SK-N-SH (cell line): ENCODE measurements around the gene OLFM2. TPM values are rescaled to one million over a fixed set of nuclear protein-coding genes. Genes with fewer than 3 reads are reported as not detected.

Experiments used
- CTCF ChIA-PET: fragments of 300-600, 350-600 bp; formaldehyde crosslinking; extraction: SDS; loops from one replicate; lab custom pipeline; 2021; lab: Yijun Ruan, JAX
- POLR2A ChIA-PET: fragments of 350-600 bp; sonication (Branson Sonifier 250); formaldehyde crosslinking; extraction: SDS; loops from one replicate; lab custom pipeline; 2020; ENCODE audit warnings: antibody characterized with exemption, inconsistent platforms; lab: Yijun Ruan, JAX
- DNase-seq: peaks from one replicate; pipeline ENCODE4 v3.0.0; 2012
- H2AFZ ChIP-seq: fragments of 200-600 bp; sonication (generic); 2 replicates; pipeline ENCODE4 v1.8.1; 2016; ENCODE audit warnings: antibody characterized with exemption, mild to moderate bottlenecking, low read depth
- H3F3A ChIP-seq: fragments of 200-600 bp; sonication (generic); replicated peaks from 2 replicates; pipeline ENCODE3; 2016; ENCODE audit warnings: antibody characterized with exemption, mild to moderate bottlenecking; ENCODE audit not compliant: insufficient read depth
- H3K27ac ChIP-seq, 2 experiments: fragments of 200-500 bp in 1 of 2; fragments of 200-600 bp in 1 of 2; sonication (Bioruptor generic) in 1 of 2; sonication (generic), shearing (Covaris generic) in 1 of 2; 2 replicates each; pipeline versions ENCODE4 v1.5.1 to v1.6.1; 2014 to 2016; ENCODE audit warnings: low read depth in 2 of 2, inconsistent platforms in 1 of 2, low read length in 1 of 2, mild to moderate bottlenecking in 1 of 2, mixed read lengths in 1 of 2
- H3K27me3 ChIP-seq: fragments of 200-600 bp; sonication (generic), shearing (Covaris generic); 2 replicates; pipeline ENCODE4 v1.6.1; 2016; ENCODE audit warnings: mixed run types; ENCODE audit not compliant: insufficient read depth
- H3K36me3 ChIP-seq, 2 experiments: fragments of 200-500 bp in 1 of 2; fragments of 200-600 bp in 1 of 2; sonication (Bioruptor generic) in 1 of 2; sonication (generic) in 1 of 2; replicated peaks in 1 of 2; 2 replicates each; pipeline versions ENCODE3 to v1.5.1; 2014 to 2016; ENCODE audit warnings: low read length in 1 of 2, mild to moderate bottlenecking in 1 of 2; ENCODE audit not compliant: insufficient read depth in 2 of 2, control insufficient read depth in 1 of 2
- H3K4me1 ChIP-seq, 2 experiments: fragments of 200-500 bp in 1 of 2; fragments of 200-600 bp in 1 of 2; sonication (Bioruptor generic) in 1 of 2; sonication (generic), shearing (Covaris generic) in 1 of 2; 2 replicates each; pipeline versions ENCODE4 v1.5.1 to v1.6.1; 2014 to 2016; ENCODE audit warnings: low read depth in 1 of 2, low read length in 1 of 2, mixed run types in 1 of 2; ENCODE audit not compliant: insufficient read depth in 2 of 2, control insufficient read depth in 1 of 2
- H3K4me2 ChIP-seq: fragments of 200-600 bp; sonication (generic), shearing (Covaris generic); 2 replicates; pipeline ENCODE4 v1.6.1; 2017; ENCODE audit warnings: mixed run types
- H3K4me3 ChIP-seq, 2 experiments: fragments of 200-500 bp in 1 of 2; fragments of 200-600 bp in 1 of 2; sonication (Bioruptor generic) in 1 of 2; sonication (generic), shearing (Covaris generic) in 1 of 2; 2 replicates each; pipeline versions ENCODE4 v1.5.1 to v1.8.1; 2014 to 2016; ENCODE audit warnings: low read depth in 2 of 2, inconsistent platforms in 1 of 2, low read length in 1 of 2, mild to moderate bottlenecking in 1 of 2, mixed read lengths in 1 of 2, moderate library complexity in 1 of 2
- H3K79me2 ChIP-seq: fragments of 200-600 bp; sonication (generic); 2 replicates; pipeline ENCODE4 v1.8.1; 2017; ENCODE audit warnings: mild to moderate bottlenecking; ENCODE audit not compliant: insufficient read depth
- H3K9ac ChIP-seq: fragments of 200-600 bp; sonication (generic); 2 replicates; pipeline ENCODE4 v1.6.1; 2017; ENCODE audit warnings: mixed run types
- H3K9me2 ChIP-seq: fragments of 200-600 bp; sonication (generic); 2 replicates; pipeline ENCODE4 v1.6.1; 2017; ENCODE audit warnings: mixed run types
- H3K9me3 ChIP-seq: fragments of 200-600 bp; sonication (generic); 2 replicates; pipeline ENCODE4 v1.6.1; 2017; ENCODE audit warnings: mixed run types, mild to moderate bottlenecking, moderate library complexity
- H4K20me1 ChIP-seq: fragments of 200-600 bp; sonication (generic); 2 replicates; pipeline ENCODE4 v1.6.1; 2017; ENCODE audit warnings: mild to moderate bottlenecking, mixed run types; ENCODE audit not compliant: insufficient read depth
- ELF1 ChIP-seq: IDR thresholded peaks from 2 replicates; pipeline ENCODE4 v1.4.0; 2012
- EP300 ChIP-seq, 2 experiments: IDR thresholded peaks; 2 replicates each; pipeline versions ENCODE4 v1.4.0 to v1.6.1; 2012; ENCODE audit warnings: borderline replicate concordance in 1 of 2, low read depth in 1 of 2, low read length in 1 of 2
- EZH2phosphoT487 ChIP-seq: fragments of 200-600 bp; sonication (generic); IDR thresholded peaks from 2 replicates; pipeline ENCODE4 v1.6.1; 2017; ENCODE audit warnings: low read depth, mixed run types, mild to moderate bottlenecking, antibody characterized with exemption, moderate library complexity, borderline replicate concordance
- MAX ChIP-seq: IDR thresholded peaks from 2 replicates; pipeline ENCODE4 v1.4.0; 2012; ENCODE audit warnings: low read depth
- MEF2A ChIP-seq: IDR thresholded peaks from 2 replicates; pipeline ENCODE4 v1.4.0; 2012; ENCODE audit warnings: low read depth, borderline replicate concordance
- PBX3 ChIP-seq: IDR thresholded peaks from 2 replicates; pipeline ENCODE4; 2012
- REST ChIP-seq: IDR thresholded peaks from 2 replicates; pipeline ENCODE4 v1.6.1; 2012; ENCODE audit warnings: mild to moderate bottlenecking, low read depth, low read length, moderate library complexity
- RFX5 ChIP-seq: IDR thresholded peaks from 2 replicates; pipeline ENCODE4 v1.6.1; 2012; ENCODE audit warnings: mild to moderate bottlenecking, improper control_type of control experiment, low read length
- SMC3 ChIP-seq: IDR thresholded peaks from 2 replicates; pipeline ENCODE4 v1.6.1; 2012; ENCODE audit warnings: low read depth, low read length, improper control_type of control experiment
- TCF12 ChIP-seq: IDR thresholded peaks from 2 replicates; pipeline ENCODE4 v1.4.0; 2012
- ZBTB33 ChIP-seq: IDR thresholded peaks from 2 replicates; pipeline ENCODE4 v1.4.0; 2012; ENCODE audit warnings: low read depth, borderline replicate concordance
- WGBS: methylation state at CpG from one replicate; pipeline ENCODE4 v1.1.6; 2017; ENCODE audit warnings: low lambda C conversion rate; 5-methylcytosine and 5-hydroxymethylcytosine counted together
- polyA plus RNA-seq, 3 experiments: library from polyadenylated mRNA; depleted of rRNA; stranded (reverse); fragments of >200 nt; gene quantifications; 2 replicates each; pipeline ENCODE4 v1.2.3, GENCODE V29; 2012

The OLFM2 gene
- polyA plus RNA-seq, 1 of the 3 experiments (the other 2 are of a cell fraction), result 10.7 TPM

- no peaks in the 10 kb centered on the region for H4K20me1 ChIP-seq
- H3K4me2 ChIP-seq, result no peak overlapping the region; the same call in 1 of the 2 replicates
- ChIA-PET POLR2A (no interaction called here), CTCF (interaction anchor here (1.6 to 7.7 kb wide), 3 partner anchors 19 to 92 kb away, joined by 4 to 142 read pairs (median 5); no protein-coding TSS in a partner anchor)
- H2AFZ ChIP-seq, result no peak overlapping the region
- H3F3A ChIP-seq, result peaks cover 7% of the 10 kb centered on the region
- WGBS, result 22% methylated on average over 19 of the region's 20 CpGs
- H3K79me2 ChIP-seq, result no peaks in the 10 kb centered on the region
- H3K9me3 ChIP-seq, result no peaks in the 10 kb centered on the region
- H3K36me3 ChIP-seq, result no peaks in the 10 kb centered on the region
- H3K9me2 ChIP-seq, result no peaks in the 10 kb centered on the region
- H3K27ac ChIP-seq, result no peak overlapping the region
- TF ChIP-seq EZH2phosphoT487 (no peak), ELF1 (no peak), MEF2A (no peak), SMC3 (no peak)
- H3K4me3 ChIP-seq, result peak overlapping the region in 1 of 2 experiments; percentile 48; a peak in 1 of 4 replicates
- peak; percentile 35 for DNase-seq
- peaks cover 23% of the 10 kb centered on the region; the same call in 1 of the 2 replicates for H3K27me3 ChIP-seq
- H3K4me1 ChIP-seq, result peaks cover 5 to 17% of the 10 kb centered on the region in 2 experiments; a peak in 3 of 4 replicates
- no peak overlapping the region for H3K9ac ChIP-seq
Observed at GRCh38 chr19:9937001-9937411, 691 bp upstream of the OLFM2 start.

- Histone ChIP-seq H2AFZ (no peak overlapping the region), H3K27ac (no peak overlapping the region; a peak in 1 of 4 replicates), H3F3A (no peaks in the 10 kb centered on the region), H3K4me2 (peak overlapping the region; percentile 73; the same call in 1 of the 2 replicates), H3K4me3 (peak overlapping the region; percentile 35 to 48; a peak in 3 of 4 replicates), H3K79me2 (no peaks in the 10 kb centered on the region), H3K4me1 (peaks cover 5 to 17% of the 10 kb centered on the region in 2 experiments; a peak in 3 of 4 replicates), H3K9ac (no peak overlapping the region), H3K9me3 (no peaks in the 10 kb centered on the region), H3K36me3 (no peaks in the 10 kb centered on the region), H3K27me3 (peaks cover 23% of the 10 kb centered on the region; the same call in 1 of the 2 replicates), H4K20me1 (no peaks in the 10 kb centered on the region), H3K9me2 (no peaks in the 10 kb centered on the region)
- no peak for TF ChIP-seq MAX
- TF ChIP-seq PBX3, result no peak
- TF ChIP-seq RFX5, result no peak
- TF ChIP-seq EP300 (IDR thresholded peaks at IDR 0.05; ENCODE audit: borderline replicate concordance in 1 of 2, low read depth in 1 of 2, low read length in 1 of 2), result no peak
- no peak for TF ChIP-seq ZBTB33
- TF ChIP-seq TCF12, result no peak
- no peak for TF ChIP-seq REST
- CTCF ChIA-PET, result interaction anchor here (1.1 to 7.7 kb wide), 4 partner anchors 17 to 323 kb away, joined by 3 to 142 read pairs (median 4); no protein-coding TSS in a partner anchor
- 4% methylated on average over 28 of the region's 44 CpGs for WGBS
- POLR2A ChIA-PET, result no interaction called here
- DNase-seq, result peak; percentile 52
Observed at GRCh38 chr19:9935506-9936325, 599 bp downstream of the OLFM2 start.
